SK-N-SH treated with all-trans-retinoic acid at 6 μM for 48 hours (cell line): ENCODE data around the gene MCRIP2.

ENCODE experiments used
- BACH2 ChIP-seq: fragments of 250-450 bp; sonication (Bioruptor Pico); IDR thresholded peaks from 2 replicates; pipeline ENCODE4 v1.9.0; 2021; ENCODE audit warnings: mild to moderate bottlenecking, borderline replicate concordance
- CREB5 ChIP-seq: fragments of 250-450 bp; sonication (Bioruptor Pico); IDR thresholded peaks from 2 replicates; pipeline ENCODE4 v1.5.1; 2020; ENCODE audit warnings: low read depth, mild to moderate bottlenecking, moderate library complexity
- CSDC2 ChIP-seq: fragments of 250-450 bp; sonication (Bioruptor Pico); IDR thresholded peaks from 2 replicates; pipeline ENCODE4 v1.5.0; 2020; ENCODE audit warnings: mild to moderate bottlenecking, moderate library complexity
- CSRNP3 ChIP-seq: fragments of 250-450 bp; sonication (Bioruptor Pico); IDR thresholded peaks from 2 replicates; pipeline ENCODE4 v1.5.1; 2021; ENCODE audit warnings: mild to moderate bottlenecking, moderate library complexity
- PATZ1 ChIP-seq: fragments of 250-450 bp; sonication (Bioruptor Pico); IDR thresholded peaks from 2 replicates; pipeline ENCODE4 v1.8.0; 2020; ENCODE audit warnings: mild to moderate bottlenecking, moderate library complexity, borderline replicate concordance
- PPARA ChIP-seq: fragments of 250-450 bp; sonication (Bioruptor Pico); IDR thresholded peaks from 2 replicates; pipeline ENCODE4 v1.5.0; 2020; ENCODE audit warnings: mild to moderate bottlenecking, borderline replicate concordance
- SNAI2 ChIP-seq: fragments of 250-450 bp; sonication (Bioruptor Pico); IDR thresholded peaks from 2 replicates; pipeline ENCODE4 v1.5.0; 2020; ENCODE audit warnings: mild to moderate bottlenecking, moderate library complexity
- TOX ChIP-seq: fragments of 250-450 bp; sonication (Bioruptor Pico); IDR thresholded peaks from 2 replicates; pipeline ENCODE4 v1.8.0; 2021; ENCODE audit warnings: mild to moderate bottlenecking, moderate library complexity, borderline replicate concordance
- TSHZ2 ChIP-seq: fragments of 250-450 bp; sonication (Bioruptor Pico); IDR thresholded peaks from 2 replicates; pipeline ENCODE4 v1.5.0; 2020; ENCODE audit warnings: mild to moderate bottlenecking, moderate library complexity
- ZFP3 ChIP-seq: fragments of 250-450 bp; sonication (Bioruptor Pico); IDR thresholded peaks from 2 replicates; pipeline ENCODE4 v1.5.0; 2020; ENCODE audit warnings: mild to moderate bottlenecking, moderate library complexity
- ZNF565 ChIP-seq: fragments of 450-650 bp; formaldehyde crosslinking; conservative IDR thresholded peaks from 2 replicates; pipeline ENCODE4 v1.5.0; 2020; ENCODE audit warnings: low read depth, mild to moderate bottlenecking, moderate library complexity
- ZNF70 ChIP-seq: fragments of 450-650 bp; formaldehyde crosslinking; IDR thresholded peaks from 2 replicates; pipeline ENCODE4 v1.5.0; 2020; ENCODE audit warnings: mild to moderate bottlenecking, moderate library complexity

- TF ChIP-seq ZNF70 (no peak), PPARA (CRISPR knock-in tag) (no peak), ZFP3 (CRISPR knock-in tag) (no peak), TOX (CRISPR knock-in tag) (no peak), PATZ1 (CRISPR knock-in tag) (no peak), SNAI2 (CRISPR knock-in tag) (no peak), BACH2 (CRISPR knock-in tag) (no peak), TSHZ2 (CRISPR knock-in tag) (no peak), ZNF565 (CRISPR knock-in tag) (no peak), CSRNP3 (CRISPR knock-in tag) (no peak), CSDC2 (CRISPR knock-in tag) (no peak), CREB5 (no peak)
Measured at GRCh38 chr16:620700-621525, 20.7 kb upstream of the MCRIP2 start.
